ENCODE data around the gene AGPS. TPM values are rescaled to one million over a fixed set of nuclear protein-coding genes. Genes with fewer than 3 reads are reported as not detected.
"Not testable (repeated sequence)": the region's sequence is repeated elsewhere in the genome, so short reads cannot be mapped to it uniquely, and the experiment has no call there.

Gene AGPS
- polyA plus RNA-seq, 1 of the 3 experiments (the other 2 are of a cell fraction) = 10.9 TPM

GRCh38 chr2:177422271-177422670 is 29.7 kb downstream of the AGPS start (continued):
- TF ChIP-seq USF1 (IDR thresholded peaks at IDR 0.05; ENCODE audit: borderline replicate concordance, low read depth) = no peak
- no peak for TF ChIP-seq EP300 (IDR thresholded peaks at IDR 0.05; ENCODE audit: borderline replicate concordance in 1 of 2, low read depth in 1 of 2, low read length in 1 of 2)

GRCh38 chr2:177424120-177424519 is 31.5 kb downstream of the AGPS start:
- H4K20me1 ChIP-seq (ENCODE audit: insufficient read depth); H3K4me3 ChIP-seq (ENCODE audit: low read depth in 2 of 2, low read length in 1 of 2); H2AFZ ChIP-seq (ENCODE audit: low read depth); POLR2A ChIA-PET; H3K9me3 ChIP-seq; H3F3A ChIP-seq (replicated peaks; ENCODE audit: insufficient read depth); H3K9me2 ChIP-seq; H3K9ac ChIP-seq; DNase-seq; H3K27me3 ChIP-seq (ENCODE audit: insufficient read depth); H3K27ac ChIP-seq (ENCODE audit: low read depth in 2 of 2, low read length in 1 of 2); H3K4me1 ChIP-seq (ENCODE audit: control insufficient read depth in 1 of 2, insufficient read depth in 2 of 2, low read depth in 1 of 2, low read length in 1 of 2); H3K4me2 ChIP-seq: not testable (repeated sequence)
- peaks cover 86% of the 10 kb centered on the region for H3K79me2 ChIP-seq (ENCODE audit: insufficient read depth)
- WGBS (ENCODE audit: low lambda C conversion rate) = 100% methylated on average over 1 of the region's 1 CpG
- CTCF ChIA-PET = interaction anchor here (1.6 kb wide), 1 partner anchor 259 kb away, joined by 5 read pairs; no protein-coding TSS in a partner anchor
- peaks cover 10 to 37% of the 10 kb centered on the region in 2 experiments for H3K36me3 ChIP-seq (replicated peaks in 1 of 2; ENCODE audit: control insufficient read depth in 1 of 2, insufficient read depth in 2 of 2, low read length in 1 of 2)

GRCh38 chr2:177424620-177425019 is 32.0 kb downstream of the AGPS start:
- not testable (repeated sequence) for H3K9ac ChIP-seq
- CTCF ChIA-PET = interaction anchor here (0.8 to 1.6 kb wide), 2 partner anchors 9 to 260 kb away, joined by 3 to 5 read pairs; no protein-coding TSS in a partner anchor

GRCh38 chr2:177427316-177427715 is 34.7 kb downstream of the AGPS start:
- no peak overlapping the region for H3K4me2 ChIP-seq
- ChIA-PET CTCF (no interaction called here), POLR2A (no interaction called here)
- no peak overlapping the region for H2AFZ ChIP-seq (ENCODE audit: low read depth)
- H3K9me3 ChIP-seq = peaks cover 5% of the 10 kb centered on the region; the same call in 1 of the 2 replicates
- H3K4me3 ChIP-seq (ENCODE audit: low read depth in 2 of 2, low read length in 1 of 2) = no peak overlapping the region
- peaks cover 91% of the 10 kb centered on the region for H3K79me2 ChIP-seq (ENCODE audit: insufficient read depth)
- DNase-seq = no peak
- H3K36me3 ChIP-seq (replicated peaks in 1 of 2; ENCODE audit: control insufficient read depth in 1 of 2, insufficient read depth in 2 of 2, low read length in 1 of 2) = peaks cover 4 to 36% of the 10 kb centered on the region in 2 experiments
- H4K20me1 ChIP-seq (ENCODE audit: insufficient read depth) = no peaks in the 10 kb centered on the region
- H3K9ac ChIP-seq = no peak overlapping the region
- H3K27ac ChIP-seq (ENCODE audit: low read depth in 2 of 2, low read length in 1 of 2) = no peak overlapping the region
- no peaks in the 10 kb centered on the region for H3F3A ChIP-seq (replicated peaks; ENCODE audit: insufficient read depth)
- no peaks in the 10 kb centered on the region for H3K27me3 ChIP-seq (ENCODE audit: insufficient read depth)
- 0 out of 4 replicates have a peak, but pooled peaks cover 0 to 5% of the 10 kb centered on the region in 2 experiments for H3K4me1 ChIP-seq (ENCODE audit: control insufficient read depth in 1 of 2, insufficient read depth in 2 of 2, low read depth in 1 of 2, low read length in 1 of 2)
- TF ChIP-seq ELF1 (IDR thresholded peaks at IDR 0.05) (no peak), RCOR1 (IDR thresholded peaks at IDR 0.05; ENCODE audit: low read length) (no peak), EZH2phosphoT487 (IDR thresholded peaks at IDR 0.05; ENCODE audit: borderline replicate concordance, low read depth) (no peak), RAD21 (IDR thresholded peaks at IDR 0.05; ENCODE audit: low read length) (no peak), USF1 (IDR thresholded peaks at IDR 0.05; ENCODE audit: borderline replicate concordance, low read depth) (no peak), MXI1 (IDR thresholded peaks at IDR 0.05; ENCODE audit: low read depth, low read length) (no peak), CTCF (IDR thresholded peaks at IDR 0.05) (no peak), MAX (IDR thresholded peaks at IDR 0.05; ENCODE audit: low read depth) (no peak), NRF1 (IDR thresholded peaks at IDR 0.05; ENCODE audit: low read depth, low read length) (no peak), NFIC (IDR thresholded peaks at IDR 0.05; ENCODE audit: borderline replicate concordance) (no peak), MEF2A (IDR thresholded peaks at IDR 0.05; ENCODE audit: borderline replicate concordance, low read depth) (no peak), FOXM1 (IDR thresholded peaks at IDR 0.05; ENCODE audit: low read depth) (no peak), PBX3 (IDR thresholded peaks at IDR 0.05) (no peak), TCF12 (IDR thresholded peaks at IDR 0.05) (no peak), FOSL2 (IDR thresholded peaks at IDR 0.05; ENCODE audit: borderline replicate concordance, low read depth) (no peak)
- H3K9me2 ChIP-seq = no peaks in the 10 kb centered on the region

More at GRCh38 chr2:177424620-177425019, 32.0 kb downstream of the AGPS start:
- Histone ChIP-seq H3K36me3 (replicated peaks in 1 of 2; ENCODE audit: control insufficient read depth in 1 of 2, insufficient read depth in 2 of 2, low read length in 1 of 2) (peaks cover 12 to 37% of the 10 kb centered on the region in 2 experiments), H3K79me2 (ENCODE audit: insufficient read depth) (peaks cover 86% of the 10 kb centered on the region)
- WGBS (ENCODE audit: low lambda C conversion rate) = 96% methylated on average over 5 of the region's 5 CpGs
- H2AFZ ChIP-seq (ENCODE audit: low read depth); H3K27me3 ChIP-seq (ENCODE audit: insufficient read depth); DNase-seq; H3K9me3 ChIP-seq; H3K4me1 ChIP-seq (ENCODE audit: control insufficient read depth in 1 of 2, insufficient read depth in 2 of 2, low read depth in 1 of 2, low read length in 1 of 2); H4K20me1 ChIP-seq (ENCODE audit: insufficient read depth); H3F3A ChIP-seq (replicated peaks; ENCODE audit: insufficient read depth); H3K4me2 ChIP-seq; H3K27ac ChIP-seq (ENCODE audit: low read depth in 2 of 2, low read length in 1 of 2); H3K9me2 ChIP-seq; H3K4me3 ChIP-seq (ENCODE audit: low read depth in 2 of 2, low read length in 1 of 2): not testable (repeated sequence)
- POLR2A ChIA-PET = interaction anchor here (0.8 kb wide), 1 partner anchor 261 kb away, joined by 3 read pairs; no protein-coding TSS in a partner anchor

Measured in SK-N-SH (cell line).